GM19455 (cell line): Measurements from ENCODE around the gene LITAF.
"Not testable (repeated sequence)": the region's sequence is repeated elsewhere in the genome, so short reads cannot be mapped to it uniquely, and the experiment has no call there.

Source experiments
- ATAC-seq: cut with Tn5 transposase; IDR thresholded peaks from one replicate; pipeline ENCODE4 v1.9.1; 2021; ENCODE audit not compliant: unreplicated experiment

Gene LITAF

DNA sequence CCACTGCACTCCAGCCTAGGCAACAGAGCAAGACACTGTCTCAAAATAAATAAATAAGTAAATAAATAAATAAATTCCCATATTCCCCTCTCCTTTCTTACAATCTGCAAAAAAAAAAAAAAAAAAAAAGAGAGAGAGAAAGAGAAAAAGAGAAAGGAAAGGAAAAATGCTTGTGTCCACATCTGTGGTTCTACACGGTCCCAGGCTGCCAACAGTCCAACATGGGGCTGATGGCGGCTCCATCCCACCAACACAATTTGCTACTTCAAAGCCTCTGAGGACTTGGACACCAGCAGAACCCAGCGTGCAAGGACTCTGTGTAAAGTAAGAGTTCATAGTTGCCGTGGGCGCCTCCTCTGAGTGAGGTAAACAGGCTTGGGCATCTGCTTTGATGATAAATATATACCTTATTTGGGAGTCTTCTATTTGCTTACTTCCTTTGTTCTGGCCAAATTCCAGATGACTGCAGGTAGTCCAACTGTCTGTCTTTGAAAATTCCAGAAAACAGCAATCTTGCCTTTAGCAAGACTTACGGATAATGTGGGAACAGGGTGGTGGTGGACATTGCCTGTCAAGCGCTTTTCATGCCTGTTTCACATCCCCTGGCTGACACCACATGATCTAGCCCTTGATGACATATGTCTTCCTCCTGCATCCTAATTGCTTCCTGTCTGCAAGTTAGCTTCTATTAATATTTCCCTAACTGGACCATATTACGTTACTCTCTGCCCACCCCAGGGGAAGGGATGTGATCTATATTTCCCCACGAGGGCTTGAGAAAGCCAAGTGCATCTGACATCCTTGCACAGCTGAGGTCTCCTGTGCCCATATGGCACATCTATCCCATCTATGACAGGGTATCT is 10.1 kb downstream of the LITAF start:
- ATAC-seq: no peak

DNA sequence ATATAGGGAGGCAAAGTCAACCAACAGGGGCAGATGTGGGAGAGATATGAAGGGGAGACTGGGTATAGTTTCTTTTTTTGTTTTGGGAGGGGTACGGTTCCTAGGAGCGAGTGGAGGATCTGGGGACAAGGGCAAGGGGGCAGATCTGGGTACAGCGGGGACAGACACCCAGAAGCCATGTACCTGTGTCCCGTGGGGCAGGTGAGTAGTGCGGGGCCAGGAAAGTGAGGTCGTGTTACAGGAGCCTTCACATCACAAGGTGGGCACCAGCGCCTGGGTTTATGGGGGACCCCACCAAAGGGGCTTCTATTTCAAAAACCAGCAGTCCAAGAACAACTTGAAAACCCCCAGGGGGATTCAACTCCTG is 11.5 kb downstream of the LITAF start:
- no peak for ATAC-seq

DNA sequence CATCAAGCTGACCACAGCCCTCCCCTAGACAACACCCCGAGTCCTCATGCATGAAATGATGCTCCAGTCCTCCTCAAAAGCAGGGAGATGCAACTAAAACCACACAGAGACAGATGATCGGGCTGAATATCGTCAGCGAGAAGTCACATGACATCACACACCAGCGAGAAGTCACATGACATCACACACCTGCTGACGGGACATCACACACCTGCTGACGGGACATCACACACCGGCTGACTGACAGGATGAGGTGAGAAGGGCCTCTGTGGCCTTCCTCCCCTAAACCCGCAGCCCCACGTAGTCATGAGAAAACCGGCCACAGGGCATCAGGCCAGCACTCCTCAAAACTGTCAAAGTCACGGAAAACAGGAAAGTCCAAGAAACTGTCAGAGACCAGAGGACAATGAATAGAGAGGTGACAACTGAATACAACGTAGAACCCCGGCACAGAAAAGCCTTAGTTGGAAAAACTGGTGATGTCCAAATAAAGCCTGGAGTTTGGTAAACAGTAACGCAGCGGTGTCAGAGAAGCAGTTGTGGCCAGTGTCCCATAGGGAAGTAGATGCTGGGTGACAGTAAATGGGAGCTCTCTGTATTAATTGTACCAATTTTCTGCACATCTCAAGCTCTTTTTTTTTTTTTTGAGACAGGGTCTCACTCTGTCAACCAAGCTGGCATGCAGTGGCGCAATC is 14.3 kb downstream of the LITAF start:
- ATAC-seq: no peak

DNA sequence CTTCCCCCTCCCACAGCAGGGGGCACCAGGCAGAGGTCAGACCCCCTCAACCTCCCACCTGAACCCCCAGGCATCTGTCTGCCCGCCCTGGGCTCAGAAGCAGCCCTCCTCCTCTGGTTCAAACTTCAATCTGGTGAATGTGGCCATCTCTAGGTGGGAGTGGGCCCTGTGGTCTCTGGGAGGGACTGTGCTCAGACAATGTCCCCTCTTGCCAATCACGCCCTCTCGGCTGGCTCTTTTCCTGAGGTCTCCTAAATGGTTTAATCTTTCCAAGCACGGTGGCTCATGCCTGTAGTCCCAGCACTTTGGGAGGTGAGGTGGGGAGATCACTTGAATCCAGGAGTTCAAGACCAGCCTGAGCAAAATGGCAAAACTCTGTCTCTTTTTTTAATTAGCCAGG is 15.2 kb downstream of the LITAF start:
- no peak for ATAC-seq

DNA sequence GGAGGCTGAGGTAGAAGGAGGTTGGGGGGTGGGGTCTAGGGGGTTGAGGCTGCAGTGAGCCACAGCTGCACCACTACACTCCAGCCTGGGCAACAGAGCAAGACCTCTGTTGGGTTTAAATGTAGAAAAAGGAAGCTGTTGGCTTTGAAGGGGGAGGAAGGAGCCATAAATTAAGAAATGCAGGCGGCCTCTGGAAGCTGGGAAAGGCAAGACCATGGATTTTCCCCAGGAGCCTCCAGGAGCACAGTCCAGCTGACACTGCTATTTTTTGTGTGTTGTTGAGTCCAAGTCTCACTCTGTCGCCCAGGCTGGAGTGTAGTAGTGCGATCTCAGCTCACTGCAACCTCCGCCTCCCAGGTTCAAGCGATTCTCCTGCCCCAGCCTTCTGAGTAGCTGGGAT is 15.9 kb downstream of the LITAF start:
- no peak for ATAC-seq

DNA sequence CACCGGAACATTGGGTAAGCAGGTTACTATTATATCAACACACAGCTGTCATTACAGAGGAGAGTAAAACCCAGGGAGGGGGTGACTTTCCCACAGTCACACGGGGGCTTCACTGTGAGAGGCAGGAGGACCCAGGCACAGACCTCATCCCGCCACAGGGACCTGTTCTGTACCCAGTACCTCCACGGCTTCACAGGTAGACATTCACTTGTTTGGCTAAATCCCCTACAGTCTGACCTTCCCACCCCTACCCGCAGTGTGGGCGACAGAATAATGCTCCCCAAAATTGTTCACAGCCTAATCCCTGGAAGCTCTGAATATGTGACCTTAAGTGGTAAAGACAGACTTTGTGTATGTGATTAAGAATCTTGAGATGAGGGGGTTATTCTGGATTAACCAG is 16.5 kb downstream of the LITAF start:
- ATAC-seq: no peak

DNA sequence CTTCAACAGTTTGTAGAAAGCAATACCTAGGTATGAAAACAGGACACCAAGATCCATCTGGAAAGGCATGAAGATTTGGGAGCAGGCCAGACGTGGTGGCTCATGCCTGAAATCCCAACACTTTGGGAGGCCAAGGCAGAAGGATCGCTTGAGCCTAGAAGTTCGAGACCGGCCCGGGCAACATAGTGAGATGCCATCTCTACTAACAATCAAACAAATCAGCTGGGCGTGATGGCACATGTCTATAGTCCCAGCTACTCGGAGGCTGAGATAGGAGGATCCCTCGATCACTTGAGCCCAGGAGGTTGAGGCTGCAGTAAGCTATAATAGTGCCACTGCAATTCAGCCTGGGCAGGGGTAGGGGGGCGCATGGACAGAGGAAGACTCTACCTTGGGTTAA is 20.3 kb downstream of the LITAF start:
- ATAC-seq: no peak

DNA sequence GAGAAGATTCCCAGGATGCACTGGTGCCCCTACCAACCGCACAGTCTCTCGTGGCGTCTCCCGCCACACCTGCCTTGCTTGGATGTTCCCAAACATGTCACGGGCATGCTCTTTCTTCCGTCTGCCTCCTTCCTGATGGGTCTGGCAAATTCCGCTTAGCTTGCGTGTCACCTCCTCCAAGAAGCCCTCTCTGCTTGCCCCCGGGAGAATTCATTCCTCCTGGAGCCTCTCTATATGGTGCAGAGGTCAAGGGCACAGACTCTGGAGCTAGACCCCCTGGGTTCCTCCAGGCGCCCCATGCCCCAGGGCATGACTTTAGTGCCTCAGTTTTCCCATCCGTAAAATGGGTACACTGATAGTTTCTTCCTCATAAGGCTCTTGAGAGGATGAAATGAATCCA is 21.1 kb downstream of the LITAF start:
- no peak for ATAC-seq

DNA sequence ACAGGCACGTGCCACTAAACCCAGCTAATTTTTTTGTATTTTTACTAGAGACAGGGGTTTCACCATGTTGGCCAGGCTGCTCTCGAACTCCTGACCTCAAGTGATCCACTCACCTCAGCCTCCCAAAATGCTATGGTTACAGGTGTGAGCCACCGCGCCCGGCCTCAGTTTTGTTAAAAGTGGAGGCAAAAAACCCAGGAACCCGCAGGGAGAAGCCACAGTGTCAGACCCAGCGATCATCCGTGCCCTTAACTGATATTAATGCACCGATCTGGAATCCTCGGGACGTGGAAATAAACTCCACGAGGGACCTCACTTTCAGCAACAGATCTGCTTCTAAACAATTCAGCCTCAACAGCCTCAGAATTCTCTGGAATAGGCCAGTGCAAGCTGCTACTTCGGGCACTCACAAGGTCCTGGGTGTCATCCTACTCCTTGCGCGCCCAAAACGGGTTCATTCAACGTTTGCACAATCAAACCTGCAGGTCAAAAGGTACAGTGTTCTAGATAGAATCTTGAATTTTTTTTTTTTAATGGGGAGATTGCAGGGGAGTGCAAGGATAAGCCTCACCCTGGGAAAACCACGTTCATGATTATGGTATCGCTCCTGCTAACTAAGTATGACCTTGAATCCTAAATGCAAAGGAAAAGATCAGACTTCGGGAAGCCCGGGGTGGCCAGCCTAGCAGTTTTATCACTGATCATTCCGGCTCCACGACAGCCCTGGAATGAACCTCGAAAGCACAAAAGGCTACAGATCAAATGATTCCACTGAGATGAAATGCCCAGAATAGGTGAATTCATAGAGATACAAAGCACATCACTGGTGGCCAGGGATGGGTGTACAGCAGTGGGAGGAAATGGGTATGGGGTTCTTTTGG is 22.4 kb downstream of the LITAF start:
- ATAC-seq: no peak

DNA sequence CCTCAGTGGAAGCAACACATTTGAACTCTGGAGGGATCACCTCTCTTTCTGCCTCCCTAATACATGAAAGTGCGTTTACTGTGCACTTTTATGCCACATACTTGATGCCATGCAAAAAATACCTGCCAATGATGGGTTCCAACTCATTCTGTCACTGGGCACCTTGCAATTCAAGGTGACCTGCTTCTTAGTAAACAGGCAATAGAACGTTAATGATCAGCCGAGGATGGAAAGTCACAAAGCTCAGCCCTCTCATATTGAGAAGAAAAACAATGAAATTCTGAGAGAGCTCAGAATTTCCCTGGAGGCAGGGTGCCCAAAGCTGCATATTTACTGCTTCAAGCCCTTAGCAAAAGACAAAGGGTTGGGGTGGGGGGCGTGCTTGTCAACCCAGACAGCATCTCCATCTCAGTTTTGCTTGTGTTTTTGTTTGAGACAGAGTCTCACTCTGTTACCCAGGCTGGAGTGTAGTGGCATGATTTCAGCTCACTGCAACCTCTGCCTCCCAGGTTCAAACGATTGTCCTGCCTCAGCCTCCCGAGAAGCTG is 23.2 kb downstream of the LITAF start:
- no peak for ATAC-seq

DNA sequence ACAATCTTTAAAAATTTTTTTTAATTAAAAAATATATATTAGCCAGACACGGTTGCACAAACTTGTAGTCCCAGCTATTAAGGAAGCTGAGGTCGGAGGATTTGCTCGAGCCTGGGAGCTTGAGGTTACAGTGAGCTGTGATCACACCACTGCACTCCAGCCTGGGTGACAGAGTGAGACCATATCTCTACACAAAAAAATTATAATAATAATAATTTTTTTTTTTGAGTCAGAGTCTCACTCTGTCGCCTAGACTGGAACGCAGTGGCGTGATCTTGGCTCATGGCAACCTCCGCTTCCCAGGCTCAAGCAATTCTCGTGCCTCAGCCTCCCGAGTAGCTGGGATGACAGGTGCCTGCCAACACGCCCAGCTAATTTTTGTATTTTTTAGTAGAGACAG is 23.8 kb downstream of the LITAF start:
- no peak for ATAC-seq

DNA sequence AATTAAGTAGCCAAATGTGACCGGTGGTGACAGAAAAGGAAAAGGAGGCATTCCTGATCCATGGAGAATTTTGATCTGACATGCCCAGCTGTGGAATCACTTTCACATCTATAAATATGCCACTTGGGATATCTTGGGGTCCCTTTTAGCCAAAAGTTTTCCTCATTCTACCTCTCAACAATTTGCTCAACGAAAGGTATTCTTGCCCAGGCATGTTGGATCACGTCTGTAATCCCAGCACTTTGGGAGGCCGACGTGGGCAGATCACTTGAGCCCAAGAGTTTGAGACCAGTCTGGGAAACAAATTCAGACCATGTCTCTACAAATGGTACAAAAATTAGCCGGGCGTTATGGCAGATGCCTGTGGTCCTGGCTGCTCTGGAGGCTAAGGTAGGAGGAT is 24.3 kb downstream of the LITAF start:
- no peak for ATAC-seq

DNA sequence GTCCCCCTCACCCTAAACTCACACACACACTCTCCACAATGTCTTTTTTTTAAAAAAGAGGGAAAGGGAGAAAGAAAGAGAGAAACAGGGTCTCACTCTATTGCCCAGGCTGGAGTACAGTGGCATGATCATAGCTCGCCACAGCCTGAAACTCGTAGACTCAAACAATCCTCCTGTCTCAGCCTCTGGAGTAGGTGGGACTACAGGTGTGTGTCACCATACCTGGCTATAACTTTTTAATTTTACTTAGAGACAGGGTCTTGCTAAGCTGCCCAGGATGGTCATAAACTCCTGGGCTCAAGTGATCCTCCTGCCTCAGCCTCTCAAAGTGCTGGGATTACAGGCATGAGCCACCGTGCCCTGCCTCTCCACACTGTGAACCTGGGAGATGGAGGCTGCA is 24.9 kb downstream of the LITAF start:
- ATAC-seq: no peak

DNA sequence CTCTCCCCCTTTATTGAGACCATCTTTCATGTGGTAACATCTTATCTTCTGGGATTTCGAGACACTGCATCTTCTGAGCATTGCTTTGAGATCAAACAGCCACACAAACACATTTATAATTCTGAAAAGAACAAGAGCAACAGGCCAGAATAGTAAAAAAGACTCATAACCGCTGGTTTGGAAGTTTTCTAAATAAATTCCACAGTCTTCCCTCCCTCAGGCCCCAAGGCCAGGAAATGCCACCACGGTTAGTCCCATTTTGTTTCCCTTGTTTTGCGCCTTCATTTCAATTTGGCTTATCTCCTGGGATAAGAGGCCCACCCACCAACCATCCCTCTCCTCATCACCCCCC is 25.3 kb downstream of the LITAF start:
- ATAC-seq: no peak

DNA sequence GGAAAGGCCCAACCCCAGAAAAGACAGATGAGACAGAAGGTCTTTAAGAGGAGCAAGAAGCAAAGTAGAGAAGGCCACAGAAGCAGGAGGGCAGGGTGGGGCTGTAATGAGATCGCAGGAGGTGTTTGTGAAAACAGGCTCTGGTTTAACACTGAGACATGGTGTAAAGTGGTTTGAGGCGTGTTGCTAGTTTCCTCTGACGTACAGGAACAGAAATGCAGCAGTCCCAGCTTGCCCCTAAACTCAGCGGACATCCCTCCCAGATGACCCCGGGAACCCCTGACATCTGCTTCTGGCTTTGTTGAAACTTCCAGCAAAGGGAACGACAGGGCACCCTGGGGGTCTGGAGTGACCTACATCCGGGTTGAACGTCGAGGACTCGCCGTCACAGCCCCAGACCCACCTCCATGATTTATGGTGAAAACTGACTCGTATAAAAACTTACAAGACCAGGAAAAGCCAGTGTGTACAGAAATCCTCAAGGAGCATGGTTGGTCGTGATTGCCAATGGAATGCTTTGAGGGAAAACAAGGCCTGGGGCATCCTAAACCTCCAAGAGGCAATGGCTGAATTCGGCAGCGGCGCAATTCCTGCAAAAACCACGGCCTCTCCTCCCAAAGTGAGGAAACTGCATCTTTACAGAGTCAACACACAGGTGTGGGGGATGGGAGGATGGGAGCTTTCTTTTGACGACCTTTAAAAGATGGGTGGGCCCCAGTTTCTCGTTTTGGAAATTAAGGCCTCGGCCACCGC is 25.8 kb downstream of the LITAF start:
- no peak for ATAC-seq

DNA sequence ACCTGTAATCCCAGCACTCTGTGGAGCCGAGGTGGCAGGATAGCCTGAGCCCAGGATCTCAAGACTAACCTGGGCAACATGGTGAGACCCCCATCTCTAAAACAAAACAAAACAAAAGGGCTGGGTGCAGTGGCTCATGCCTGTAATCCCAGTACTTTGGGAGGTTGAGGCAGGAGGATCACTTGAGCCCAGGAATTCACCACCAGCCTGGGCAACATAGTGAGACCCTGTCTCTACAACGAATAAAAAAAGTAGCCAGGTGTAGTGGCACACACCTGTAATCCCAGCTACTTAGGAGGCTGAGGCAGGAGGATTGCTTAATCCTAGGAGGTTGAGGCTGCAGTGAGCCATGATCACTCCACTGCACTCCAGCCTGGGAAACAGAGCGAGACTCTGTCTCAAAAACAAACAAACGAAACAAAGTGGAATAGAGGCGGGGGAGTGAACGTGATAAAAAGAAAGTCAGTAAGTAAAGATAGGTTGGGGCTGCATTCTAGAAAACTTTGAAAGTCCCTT is 28.4 kb downstream of the LITAF start:
- not testable (repeated sequence) for ATAC-seq

DNA sequence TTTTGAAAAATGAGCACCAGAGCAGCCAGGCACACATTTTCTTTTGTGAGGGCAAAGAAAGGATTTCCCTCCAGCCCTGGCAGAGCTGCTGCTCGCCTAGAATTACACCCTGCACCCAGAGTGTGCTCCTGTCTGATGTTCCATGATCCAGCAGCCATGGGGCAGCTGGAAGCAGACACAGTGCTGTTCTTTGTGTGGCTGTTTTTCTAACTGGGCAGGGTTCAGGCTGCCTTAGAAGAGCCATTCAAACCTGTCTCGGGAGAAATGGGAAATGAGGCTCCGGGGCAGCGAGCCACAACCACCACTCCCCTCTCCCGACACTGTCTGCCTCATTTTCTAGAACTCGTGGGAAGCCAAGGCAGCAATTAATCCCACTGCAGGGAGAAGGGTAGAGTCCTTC is 28.9 kb downstream of the LITAF start:
- ATAC-seq: no peak

DNA sequence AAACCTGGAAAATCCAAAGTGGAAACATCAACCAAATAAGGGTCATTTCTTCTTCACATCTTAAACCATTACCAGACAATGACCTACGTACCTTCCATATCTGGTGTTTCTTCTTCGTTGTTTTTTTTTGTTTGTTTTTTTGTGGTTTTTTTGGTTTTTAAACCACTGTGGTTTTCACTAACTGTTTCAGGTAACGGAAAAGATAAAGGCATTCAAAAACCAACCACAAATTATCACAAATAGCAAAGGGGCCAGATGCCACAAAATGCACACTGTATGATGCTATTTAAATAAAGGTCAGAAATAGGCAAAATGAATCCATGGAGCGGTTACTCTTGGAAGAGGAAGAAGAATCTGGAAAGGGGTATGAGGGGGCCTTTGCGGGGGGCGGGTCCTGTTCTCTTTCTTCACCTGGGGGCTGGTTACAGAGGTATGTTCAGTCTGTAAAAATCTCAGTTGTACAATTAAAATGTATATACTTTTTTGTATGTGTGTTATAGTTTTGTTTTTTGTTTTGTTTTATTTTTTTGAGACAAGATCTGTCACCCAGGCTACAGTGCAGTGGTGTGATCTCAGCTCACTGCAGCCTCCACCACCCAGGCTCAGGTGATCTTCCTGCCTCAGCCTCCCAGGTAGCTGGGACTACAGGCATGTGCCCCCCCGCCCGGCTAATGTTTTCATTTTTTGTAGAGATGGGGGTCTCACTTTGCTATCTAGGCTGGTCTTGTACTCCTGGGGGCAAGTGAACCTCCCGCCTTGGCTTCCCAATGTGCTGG is 29.6 kb downstream of the LITAF start:
- no peak for ATAC-seq

DNA sequence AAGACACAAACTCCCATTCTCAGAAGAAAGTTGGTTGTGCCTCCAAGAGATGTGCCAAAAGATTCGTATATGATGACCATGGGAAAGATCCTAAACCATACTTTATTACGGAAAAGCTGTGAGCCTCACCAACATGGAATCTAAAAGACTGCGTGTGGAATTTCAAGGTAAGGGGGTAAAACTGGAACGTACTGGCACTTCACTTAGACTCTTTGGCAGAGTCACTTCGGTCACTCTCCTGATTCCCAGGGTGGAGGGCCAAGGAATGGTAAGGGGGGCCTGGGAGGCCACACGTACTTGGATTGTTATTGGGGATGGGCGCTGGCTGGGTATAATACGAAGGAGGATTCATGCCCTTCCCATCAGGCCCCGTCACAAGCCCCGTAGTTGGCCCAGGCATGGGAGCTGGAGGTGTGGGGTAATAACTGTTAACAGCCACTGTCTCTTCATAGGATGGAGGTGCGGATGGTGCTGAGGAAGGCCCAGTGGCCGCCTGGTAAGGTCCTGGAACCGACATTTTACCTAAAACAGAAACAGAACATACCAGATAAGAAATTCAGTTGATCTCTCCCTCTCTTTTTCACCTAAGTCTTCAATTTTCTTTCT is 30.4 kb downstream of the LITAF start:
- no peak for ATAC-seq
